Measurements from ENCODE around the gene CDK11A. TPM values are rescaled to one million over a fixed set of nuclear protein-coding genes. Genes with fewer than 3 reads are reported as not detected.

Gene CDK11A
- polyA plus RNA-seq, 1 donor (not counting 4 experiments of a cell fraction or from before 2014, with no cell fraction given) = 3.5 TPM

DNA sequence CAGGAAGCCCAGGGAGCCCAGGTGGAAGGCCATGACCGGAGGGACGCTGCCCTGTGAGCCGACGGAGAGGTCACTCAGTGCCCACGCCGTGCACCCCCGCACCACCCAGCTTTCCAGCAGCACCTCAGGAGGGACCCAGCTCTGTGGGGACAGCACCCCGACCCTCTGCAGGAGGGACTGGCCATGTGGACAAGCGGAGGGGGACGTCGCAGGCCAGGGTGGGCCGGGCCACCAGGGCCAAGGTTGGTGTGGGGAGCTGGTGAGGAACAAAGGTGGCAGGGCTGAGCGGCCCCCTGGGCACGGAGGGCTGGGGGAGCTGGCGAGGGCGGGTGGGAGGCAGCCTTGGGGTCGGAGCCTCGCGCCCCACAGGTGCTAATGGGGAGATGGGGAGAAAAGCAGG lies 31.3 kb upstream of the CDK11A start:
- no peak for DNase-seq (ENCODE audit: low read depth, low spot score)
- Histone ChIP-seq H3K27me3 (ENCODE audit: control insufficient read depth, extremely low read depth, insufficient read depth, low read length) (no peaks in the 10 kb centered on the region), H3K79me2 (ENCODE audit: control insufficient read depth, insufficient read depth, low read length) (peaks cover 26% of the 10 kb centered on the region), H3K9me1 (ENCODE audit: control insufficient read depth, extremely low read depth, insufficient read depth, low read length) (no peaks in the 10 kb centered on the region), H3K27ac (ENCODE audit: control insufficient read depth, insufficient read depth, low read length) (no peak overlapping the region), H2AFZ (ENCODE audit: control insufficient read depth, low read length) (no peak overlapping the region), H3K9me3 (ENCODE audit: control insufficient read depth, low read depth, low read length) (no peaks in the 10 kb centered on the region), H3K36me3 (ENCODE audit: control insufficient read depth in 2 of 2, extremely low read depth in 1 of 2, insufficient read depth in 2 of 2, low read length in 2 of 2) (peaks cover 28 to 43% of the 10 kb centered on the region in 2 experiments), H3K4me2 (ENCODE audit: control insufficient read depth, extremely low read depth, insufficient read depth, low read depth, low read length) (no peak overlapping the region), H3K9ac (ENCODE audit: control insufficient read depth, extremely low read depth, insufficient read depth, low read length) (no peak overlapping the region), H3K4me3 (ENCODE audit: control insufficient read depth in 2 of 3, extremely low read depth in 1 of 3, insufficient read depth in 2 of 3, low read depth in 1 of 3, low read length in 3 of 3) (no peak overlapping the region), H4K20me1 (ENCODE audit: control insufficient read depth, extremely low read depth, insufficient read depth, low read length) (no peaks in the 10 kb centered on the region), H3K4me1 (ENCODE audit: control insufficient read depth, extremely low read depth, insufficient read depth, low read length) (peaks cover 8% of the 10 kb centered on the region)
- FAIRE-seq = no peak
- dilution Hi-C loops (cut with MboI; ENCODE audit: extremely low pct_ligation_motif_present, low sequenced_read_pairs) = no loop called here
- no peak for TF ChIP-seq EZH2 (IDR thresholded peaks at IDR 0.05; ENCODE audit: low read length)
- TF ChIP-seq, protein P1, sequence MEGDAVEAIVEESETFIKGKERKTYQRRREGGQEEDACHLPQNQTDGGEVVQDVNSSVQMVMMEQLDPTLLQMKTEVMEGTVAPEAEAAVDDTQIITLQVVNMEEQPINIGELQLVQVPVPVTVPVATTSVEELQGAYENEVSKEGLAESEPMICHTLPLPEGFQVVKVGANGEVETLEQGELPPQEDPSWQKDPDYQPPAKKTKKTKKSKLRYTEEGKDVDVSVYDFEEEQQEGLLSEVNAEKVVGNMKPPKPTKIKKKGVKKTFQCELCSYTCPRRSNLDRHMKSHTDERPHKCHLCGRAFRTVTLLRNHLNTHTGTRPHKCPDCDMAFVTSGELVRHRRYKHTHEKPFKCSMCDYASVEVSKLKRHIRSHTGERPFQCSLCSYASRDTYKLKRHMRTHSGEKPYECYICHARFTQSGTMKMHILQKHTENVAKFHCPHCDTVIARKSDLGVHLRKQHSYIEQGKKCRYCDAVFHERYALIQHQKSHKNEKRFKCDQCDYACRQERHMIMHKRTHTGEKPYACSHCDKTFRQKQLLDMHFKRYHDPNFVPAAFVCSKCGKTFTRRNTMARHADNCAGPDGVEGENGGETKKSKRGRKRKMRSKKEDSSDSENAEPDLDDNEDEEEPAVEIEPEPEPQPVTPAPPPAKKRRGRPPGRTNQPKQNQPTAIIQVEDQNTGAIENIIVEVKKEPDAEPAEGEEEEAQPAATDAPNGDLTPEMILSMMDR (optimal IDR thresholded peaks at IDR 0.05 in 1 of 3, IDR thresholded peaks at IDR 0.05 in 1 of 3, conservative IDR thresholded peaks at IDR 0.05 in 1 of 3; ENCODE audit: extremely low read depth in 1 of 3, insufficient read depth in 2 of 3, low read length in 3 of 3) = no peak

DNA sequence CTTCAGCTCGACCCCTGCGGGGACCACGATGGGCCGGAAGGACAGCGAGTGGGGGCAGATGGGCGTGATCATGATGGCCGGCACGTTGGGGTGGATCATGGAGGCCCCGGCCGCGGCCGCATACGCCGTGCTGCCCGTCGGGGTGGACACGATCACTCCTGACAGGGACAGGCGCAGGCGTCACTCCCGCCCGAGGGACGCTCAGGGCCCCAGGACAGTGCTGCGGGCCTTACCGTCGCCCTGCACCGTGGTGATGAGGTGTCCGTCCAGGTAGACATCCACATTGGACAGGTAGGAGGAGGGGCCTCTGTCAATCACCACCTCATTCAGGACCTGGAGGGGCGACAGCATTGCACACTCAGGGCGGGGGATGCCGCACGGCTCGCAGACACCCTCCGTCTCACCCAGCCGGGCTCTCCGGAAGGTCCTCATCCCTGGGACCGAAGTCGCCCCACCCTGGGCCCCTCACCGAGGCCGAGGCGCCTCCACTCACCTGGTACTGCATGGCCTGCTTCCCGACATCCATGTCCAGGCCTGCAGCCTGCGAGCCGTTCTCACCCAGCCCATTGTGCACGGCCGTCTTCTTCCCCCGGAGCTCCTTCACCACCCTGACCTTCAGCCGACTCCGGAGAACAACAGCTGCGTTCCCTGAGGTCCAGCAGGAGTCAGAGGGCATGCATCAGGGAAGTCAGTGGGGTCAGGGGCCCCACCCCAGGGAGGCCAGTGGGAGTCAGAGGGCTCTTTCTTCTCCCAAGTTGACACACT lies 30.1 kb upstream of the CDK11A start:
- dilution Hi-C loops (cut with MboI; ENCODE audit: extremely low pct_ligation_motif_present, low sequenced_read_pairs) = no loop called here
- Histone ChIP-seq H4K20me1 (ENCODE audit: control insufficient read depth, extremely low read depth, insufficient read depth, low read length) (no peaks in the 10 kb centered on the region), H3K9me1 (ENCODE audit: control insufficient read depth, extremely low read depth, insufficient read depth, low read length) (no peaks in the 10 kb centered on the region), H3K36me3 (ENCODE audit: control insufficient read depth in 2 of 2, extremely low read depth in 1 of 2, insufficient read depth in 2 of 2, low read length in 2 of 2) (peaks cover 28 to 37% of the 10 kb centered on the region in 2 experiments), H3K4me1 (ENCODE audit: control insufficient read depth, extremely low read depth, insufficient read depth, low read length) (peaks cover 8% of the 10 kb centered on the region), H2AFZ (ENCODE audit: control insufficient read depth, low read length) (no peak overlapping the region), H3K79me2 (ENCODE audit: control insufficient read depth, insufficient read depth, low read length) (peaks cover 19% of the 10 kb centered on the region), H3K4me2 (ENCODE audit: control insufficient read depth, extremely low read depth, insufficient read depth, low read depth, low read length) (no peak overlapping the region), H3K9me3 (ENCODE audit: control insufficient read depth, low read depth, low read length) (no peaks in the 10 kb centered on the region), H3K27me3 (ENCODE audit: control insufficient read depth, extremely low read depth, insufficient read depth, low read length) (no peaks in the 10 kb centered on the region), H3K9ac (ENCODE audit: control insufficient read depth, extremely low read depth, insufficient read depth, low read length) (no peak overlapping the region), H3K27ac (ENCODE audit: control insufficient read depth, insufficient read depth, low read length) (no peak overlapping the region), H3K4me3 (ENCODE audit: control insufficient read depth in 2 of 3, extremely low read depth in 1 of 3, insufficient read depth in 2 of 3, low read depth in 1 of 3, low read length in 3 of 3) (no peak overlapping the region)
- no peak for DNase-seq (ENCODE audit: low read depth, low spot score)
- FAIRE-seq = no peak
- no peak for TF ChIP-seq EZH2 (IDR thresholded peaks at IDR 0.05; ENCODE audit: low read length)
- TF ChIP-seq, protein P1 (optimal IDR thresholded peaks at IDR 0.05 in 1 of 3, IDR thresholded peaks at IDR 0.05 in 1 of 3, conservative IDR thresholded peaks at IDR 0.05 in 1 of 3; ENCODE audit: extremely low read depth in 1 of 3, insufficient read depth in 2 of 3, low read length in 3 of 3) = no peak
